B cell (primary cell): ENCODE results near the gene BCL6B. TPM values are rescaled to one million over a fixed set of nuclear protein-coding genes. Genes with fewer than 3 reads are reported as not detected.

Experiments used
- ATAC-seq: fragments of 200-7000 bp; cut with Tn5 transposase; one replicate; pipeline ENCODE4 v1.10.0; 2021; ENCODE audit warnings: low read depth, mild to moderate bottlenecking, moderate number of reproducible peaks, moderate library complexity
- CTCF ChIA-PET: fragments of 350-600 bp; sonication (Branson Sonifier 250); formaldehyde crosslinking; loops from one replicate; lab custom pipeline; 2021; ENCODE audit warnings: antibody characterized with exemption, inconsistent platforms; lab: Charles Lee
- POLR2A ChIA-PET: fragments of 350-600 bp; sonication (Branson Sonifier 250); formaldehyde crosslinking; loops from one replicate; lab custom pipeline; 2021; ENCODE audit warnings: antibody characterized with exemption; lab: Charles Lee
- DNase-seq: peaks from one replicate; pipeline ENCODE4 v3.0.0; 2013
- H2AFZ ChIP-seq: 2 replicates; pipeline ENCODE4 v1.6.1; 2012; ENCODE audit warnings: mild to moderate bottlenecking, low read depth, low read length; ENCODE audit not compliant: insufficient read depth, poor library complexity, severe bottlenecking
- H3K27ac ChIP-seq, 2 donors: 1 replicate in 1 of 2; 2 replicates in 1 of 2; pipeline ENCODE4 v1.5.1; 2012 to 2013; ENCODE audit warnings: low read length in 2 of 2, mild to moderate bottlenecking in 2 of 2, moderate library complexity in 1 of 2
- H3K27me3 ChIP-seq, 4 experiments: fragments of 200-600 bp in 1 of 4; sonication (generic) in 1 of 4; replicated peaks in 1 of 4; 1 replicate in 2 of 4; 2 replicates in 2 of 4; pipeline versions ENCODE4 v1.6.1 to v1.7.0; 2013 to 2016; ENCODE audit warnings: low read length in 3 of 4, mild to moderate bottlenecking in 2 of 4, mixed read lengths in 1 of 4, moderate library complexity in 1 of 4; ENCODE audit not compliant: insufficient read depth in 4 of 4, control insufficient read depth in 3 of 4; ENCODE audit errors: control extremely low read depth in 1 of 4
- H3K36me3 ChIP-seq, 2 experiments: replicated peaks in 1 of 2; 1 replicate in 1 of 2; 2 replicates in 1 of 2; pipeline versions ENCODE4 v1.6.1 to v1.7.1; 2013; ENCODE audit warnings: low read length in 1 of 2; ENCODE audit not compliant: insufficient read depth in 2 of 2, control insufficient read depth in 1 of 2; ENCODE audit errors: control extremely low read depth in 1 of 2, extremely low read depth in 1 of 2
- H3K4me1 ChIP-seq, 2 donors: fragments of 200-600 bp in 1 of 2; sonication (generic) in 1 of 2; 1 replicate in 1 of 2; 2 replicates in 1 of 2; pipeline versions ENCODE4 v1.5.1 to v1.6.1; 2013 to 2017; ENCODE audit warnings: low read length in 2 of 2; ENCODE audit not compliant: control insufficient read depth in 2 of 2, insufficient read depth in 2 of 2
- H3K4me2 ChIP-seq: replicated peaks from 2 replicates; pipeline ENCODE3; 2012; ENCODE audit warnings: mild to moderate bottlenecking, low read depth, low read length; ENCODE audit not compliant: poor library complexity, severe bottlenecking
- H3K4me3 ChIP-seq, 5 experiments: fragments of 200-600 bp in 1 of 5; sonication (generic) in 1 of 5; 1 replicate in 3 of 5; 2 replicates in 2 of 5; pipeline versions ENCODE4 v1.5.1 to v1.7.0; 2011 to 2016; ENCODE audit warnings: low read length in 4 of 5, mild to moderate bottlenecking in 4 of 5, low read depth in 2 of 5, control low read depth in 1 of 5, moderate library complexity in 1 of 5; ENCODE audit not compliant: insufficient read depth in 1 of 5; ENCODE audit errors: control extremely low read depth in 1 of 5, extremely low read depth in 1 of 5
- H3K79me2 ChIP-seq: fragments of 200-600 bp; sonication (generic); one replicate; pipeline ENCODE4 v1.6.0; 2016; ENCODE audit warnings: low read length; ENCODE audit not compliant: control insufficient read depth, insufficient read depth
- H3K9ac ChIP-seq: fragments of 200-600 bp; sonication (generic); 2 replicates; pipeline ENCODE4 v1.6.1; 2017; ENCODE audit warnings: mild to moderate bottlenecking, low read length, moderate library complexity
- H3K9me3 ChIP-seq, 3 donors: one replicate each; pipeline versions ENCODE4 v1.6.1 to v1.7.1; 2013; ENCODE audit warnings: low read length in 2 of 3; ENCODE audit not compliant: control insufficient read depth in 2 of 3, insufficient read depth in 1 of 3; ENCODE audit errors: control extremely low read depth in 1 of 3
- H4K20me1 ChIP-seq: 2 replicates; pipeline ENCODE4 v1.6.0; 2012; ENCODE audit warnings: mild to moderate bottlenecking, low read length; ENCODE audit not compliant: insufficient read depth, control insufficient read depth, poor library complexity, severe bottlenecking
- H3K27ac Mint-ChIP-seq: one replicate; pipeline ENCODE4 v1.8.0; 2021; ENCODE audit warnings: mixed read lengths
- H3K27me3 Mint-ChIP-seq: one replicate; pipeline ENCODE4 v1.8.0; 2021; ENCODE audit warnings: mixed read lengths
- H3K4me1 Mint-ChIP-seq: one replicate; pipeline ENCODE4 v1.8.0; 2021; ENCODE audit warnings: mixed read lengths
- H3K4me3 Mint-ChIP-seq: one replicate; pipeline ENCODE4 v1.8.0; 2021; ENCODE audit warnings: mixed read lengths
- H3K9me3 Mint-ChIP-seq: one replicate; pipeline ENCODE4 v1.8.0; 2022; ENCODE audit warnings: mixed read lengths; ENCODE audit not compliant: insufficient read depth
- EZH2 ChIP-seq: IDR thresholded peaks from 2 replicates; pipeline ENCODE4 v1.6.1; 2012; ENCODE audit warnings: borderline replicate concordance, low read depth, mild to moderate bottlenecking, moderate library complexity, low read length; ENCODE audit not compliant: insufficient read depth, poor library complexity, severe bottlenecking
- WGBS: methylation state at CpG from one replicate; pipeline ENCODE4 v1.1.5; 2013; ENCODE audit warnings: missing lambda C conversion rate; ENCODE audit not compliant: insufficient coverage; 5-methylcytosine and 5-hydroxymethylcytosine counted together
- intact Hi-C: fragments of 100-400 bp; cut with micrococcal nuclease; formaldehyde crosslinking; loops from one replicate; pipeline ENCODE4 v1.10.0; 2022
- polyA plus RNA-seq: library from polyadenylated mRNA; depleted of rRNA; stranded (reverse); fragments of >200 nt; gene quantifications from 2 replicates; pipeline ENCODE4 v1.2.3, GENCODE V29; 2012
- total RNA-seq, 2 donors: library from RNA; stranded (reverse); fragments of 120-200 nt in 1 of 2; gene quantifications; 1 replicate in 1 of 2; 2 replicates in 1 of 2; pipeline versions ENCODE4 v1.2.3 to v1.2.4, GENCODE V29; 2013 to 2022
- TF ChIP-seq, protein P1 (sequence below): fragments of 200-600 bp; IDR thresholded peaks from one replicate; pipeline ENCODE4 v1.8.0; 2022; ENCODE audit warnings: antibody characterized with exemption, mild to moderate bottlenecking

Gene BCL6B
- total and polyA plus RNA-seq, 2 donors (not counting 1 experiment from before 2014, with no cell fraction given): 0.25 to 0.34 TPM

DNA sequence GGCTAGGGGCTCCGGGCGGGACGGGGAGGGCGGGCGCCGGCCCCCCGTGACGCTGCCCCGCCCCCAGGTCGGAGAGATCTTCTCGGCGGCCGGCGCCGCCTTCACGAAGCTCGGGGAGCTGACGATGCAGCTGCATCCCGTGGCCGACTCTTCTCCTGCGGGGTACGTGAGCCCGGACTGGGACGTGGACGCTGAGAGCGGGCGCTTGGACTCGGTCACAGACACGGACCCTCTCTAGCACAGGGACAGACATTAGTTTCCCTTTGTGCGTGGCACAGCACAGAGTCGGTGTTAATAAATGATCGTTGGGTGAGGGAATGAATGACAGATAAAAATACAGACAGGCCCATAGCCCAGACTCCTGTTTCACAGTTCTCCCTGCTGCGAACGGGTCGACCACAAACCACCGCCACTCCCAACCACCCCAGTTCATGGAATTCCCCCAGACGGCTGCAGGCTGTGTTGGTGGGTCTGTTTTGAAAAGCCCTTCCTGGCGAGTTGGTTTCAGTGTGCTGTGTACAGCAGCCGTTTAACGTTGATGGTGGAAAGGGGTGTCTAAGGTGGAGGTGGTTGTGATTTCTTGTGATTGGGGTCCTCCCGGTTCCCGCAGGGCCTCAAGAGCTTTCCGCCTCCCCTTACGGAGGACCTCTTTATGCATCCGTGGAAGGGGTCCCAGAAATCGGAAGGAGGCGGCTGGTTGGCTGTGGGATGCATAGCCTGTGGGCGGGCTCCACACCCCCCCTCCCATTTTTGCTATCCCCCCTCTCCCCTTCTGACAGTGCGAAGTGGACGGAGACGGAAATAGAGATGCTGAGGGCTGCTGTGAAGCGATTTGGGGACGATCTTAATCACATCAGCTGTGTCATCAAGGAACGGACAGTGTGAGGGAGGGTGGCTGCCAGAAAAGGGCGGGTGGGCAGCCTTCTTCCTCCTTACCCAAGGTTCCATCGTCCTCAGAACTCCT is 7.6 kb upstream of the BCL6B start:
- peaks cover 0 to 20% of the 10 kb centered on the region in 2 experiments for H3K36me3 ChIP-seq
- peak overlapping the region; percentile 51 to 100 (median 95) for H3K4me3 ChIP-seq
- intact Hi-C loops: loop anchor here (1.0 to 10.0 kb wide), 7 partner anchors 7 to 1422 kb away; partner anchors contain the start of genes C17orf100, CD68, KDM6B and MED31
- peaks cover 35 to 53% of the 10 kb centered on the region in 2 donors for H3K4me1 ChIP-seq
- peak overlapping the region; percentile 96 for H3K27ac Mint-ChIP-seq
- H3K9ac ChIP-seq: peak overlapping the region; percentile 89
- peak overlapping the region; percentile 97 for H3K4me3 Mint-ChIP-seq
- peaks cover 46% of the 10 kb centered on the region for H3K4me1 Mint-ChIP-seq
- H3K9me3 Mint-ChIP-seq: no peaks in the 10 kb centered on the region
- ChIA-PET POLR2A (interaction anchor here (0.5 to 1.7 kb wide), 7 partner anchors 8 to 1961 kb away, joined by 3 to 9 read pairs (median 6); partner anchors contain the start of genes BCL6B, SLC16A11 and SLC16A13), CTCF (interaction anchor here (1.0 to 2.2 kb wide), 8 partner anchors 11 to 172 kb away, joined by 3 to 10 read pairs (median 4); partner anchors contain the start of gene SLC16A13)
- no peaks in the 10 kb centered on the region for H3K27me3 Mint-ChIP-seq
- H3K27ac ChIP-seq: peak overlapping the region; percentile 97 to 99
- TF ChIP-seq, protein P1, sequence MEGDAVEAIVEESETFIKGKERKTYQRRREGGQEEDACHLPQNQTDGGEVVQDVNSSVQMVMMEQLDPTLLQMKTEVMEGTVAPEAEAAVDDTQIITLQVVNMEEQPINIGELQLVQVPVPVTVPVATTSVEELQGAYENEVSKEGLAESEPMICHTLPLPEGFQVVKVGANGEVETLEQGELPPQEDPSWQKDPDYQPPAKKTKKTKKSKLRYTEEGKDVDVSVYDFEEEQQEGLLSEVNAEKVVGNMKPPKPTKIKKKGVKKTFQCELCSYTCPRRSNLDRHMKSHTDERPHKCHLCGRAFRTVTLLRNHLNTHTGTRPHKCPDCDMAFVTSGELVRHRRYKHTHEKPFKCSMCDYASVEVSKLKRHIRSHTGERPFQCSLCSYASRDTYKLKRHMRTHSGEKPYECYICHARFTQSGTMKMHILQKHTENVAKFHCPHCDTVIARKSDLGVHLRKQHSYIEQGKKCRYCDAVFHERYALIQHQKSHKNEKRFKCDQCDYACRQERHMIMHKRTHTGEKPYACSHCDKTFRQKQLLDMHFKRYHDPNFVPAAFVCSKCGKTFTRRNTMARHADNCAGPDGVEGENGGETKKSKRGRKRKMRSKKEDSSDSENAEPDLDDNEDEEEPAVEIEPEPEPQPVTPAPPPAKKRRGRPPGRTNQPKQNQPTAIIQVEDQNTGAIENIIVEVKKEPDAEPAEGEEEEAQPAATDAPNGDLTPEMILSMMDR: peak; percentile 51
- no peak for TF ChIP-seq EZH2
- WGBS: under 1% methylated on average over 33 of the region's 56 CpGs
- no peaks in the 10 kb centered on the region for H3K27me3 ChIP-seq
- DNase-seq (peak; percentile 89), ATAC-seq (peak; percentile 4)
- peak overlapping the region; percentile 86 for H3K4me2 ChIP-seq
- H3K79me2 ChIP-seq: peaks cover 47% of the 10 kb centered on the region
- H2AFZ ChIP-seq: peak overlapping the region; percentile 69
- H3K9me3 ChIP-seq: peaks cover 0 to 3% (median 0%) of the 10 kb centered on the region in 3 donors
- H4K20me1 ChIP-seq: peaks cover 10% of the 10 kb centered on the region
